Measurements from ENCODE around the gene PDLIM1.

DNA sequence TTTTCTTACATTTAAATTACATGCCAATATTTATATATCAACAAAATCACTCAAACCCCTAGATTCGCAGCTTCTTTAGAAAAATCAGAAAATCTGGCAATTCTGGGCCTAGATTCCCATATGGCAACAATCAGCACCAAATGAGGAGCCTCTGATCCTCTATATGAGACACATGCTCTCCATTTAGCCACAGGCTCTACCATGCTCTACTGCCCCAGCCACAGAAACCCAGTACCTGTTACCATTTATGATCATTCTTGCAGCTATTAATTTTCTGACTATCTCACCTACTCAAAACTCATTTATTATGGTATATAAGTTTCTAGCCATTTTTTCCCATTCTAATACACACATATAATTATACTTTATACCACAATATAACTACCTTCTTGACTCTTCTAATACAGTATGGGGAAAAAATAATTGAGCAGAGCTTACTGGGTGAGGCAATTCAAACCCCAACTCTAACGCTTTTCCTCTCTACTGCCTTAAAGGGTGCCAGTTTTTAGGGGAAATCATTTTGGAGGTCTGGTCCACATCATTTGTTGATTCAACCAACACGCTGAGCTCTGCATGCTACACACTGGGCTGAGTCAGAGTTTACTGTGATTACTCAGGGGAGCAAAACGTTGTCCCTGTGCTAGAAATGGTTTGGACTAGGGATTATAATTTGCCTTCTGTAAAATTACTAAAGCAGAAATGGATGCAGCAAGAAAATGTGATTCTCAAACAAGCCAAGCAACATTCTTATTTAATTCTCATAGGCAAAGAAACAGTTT is 11.6 kb downstream of the PDLIM1 start:
- no peak for TF ChIP-seq POLR2A (IDR thresholded peaks at IDR 0.05)
- TF ChIP-seq, protein P1, sequence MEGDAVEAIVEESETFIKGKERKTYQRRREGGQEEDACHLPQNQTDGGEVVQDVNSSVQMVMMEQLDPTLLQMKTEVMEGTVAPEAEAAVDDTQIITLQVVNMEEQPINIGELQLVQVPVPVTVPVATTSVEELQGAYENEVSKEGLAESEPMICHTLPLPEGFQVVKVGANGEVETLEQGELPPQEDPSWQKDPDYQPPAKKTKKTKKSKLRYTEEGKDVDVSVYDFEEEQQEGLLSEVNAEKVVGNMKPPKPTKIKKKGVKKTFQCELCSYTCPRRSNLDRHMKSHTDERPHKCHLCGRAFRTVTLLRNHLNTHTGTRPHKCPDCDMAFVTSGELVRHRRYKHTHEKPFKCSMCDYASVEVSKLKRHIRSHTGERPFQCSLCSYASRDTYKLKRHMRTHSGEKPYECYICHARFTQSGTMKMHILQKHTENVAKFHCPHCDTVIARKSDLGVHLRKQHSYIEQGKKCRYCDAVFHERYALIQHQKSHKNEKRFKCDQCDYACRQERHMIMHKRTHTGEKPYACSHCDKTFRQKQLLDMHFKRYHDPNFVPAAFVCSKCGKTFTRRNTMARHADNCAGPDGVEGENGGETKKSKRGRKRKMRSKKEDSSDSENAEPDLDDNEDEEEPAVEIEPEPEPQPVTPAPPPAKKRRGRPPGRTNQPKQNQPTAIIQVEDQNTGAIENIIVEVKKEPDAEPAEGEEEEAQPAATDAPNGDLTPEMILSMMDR (IDR thresholded peaks at IDR 0.05) = no peak

Measured in ovary (tissue), 3 donors.